HK-2 (cell line): ENCODE data around the gene RALGPS2.
"Not testable (repeated sequence)": the region's sequence is repeated elsewhere in the genome, so short reads cannot be mapped to it uniquely, and the experiment has no call there.

Experiments
- DNase-seq: peaks from one replicate; pipeline ENCODE4 v3.0.0-alpha.2; 2018; ENCODE audit not compliant: unreplicated experiment

Gene RALGPS2

GRCh38 chr1:178781533-178782330, 56.7 kb downstream of the RALGPS2 start:
- no peak for DNase-seq

- DNase-seq = no peak
Observed at GRCh38 chr1:178784131-178784536, 59.1 kb downstream of the RALGPS2 start.

- no peak for DNase-seq
Observed at GRCh38 chr1:178792394-178792793, 67.3 kb downstream of the RALGPS2 start.

DNA sequence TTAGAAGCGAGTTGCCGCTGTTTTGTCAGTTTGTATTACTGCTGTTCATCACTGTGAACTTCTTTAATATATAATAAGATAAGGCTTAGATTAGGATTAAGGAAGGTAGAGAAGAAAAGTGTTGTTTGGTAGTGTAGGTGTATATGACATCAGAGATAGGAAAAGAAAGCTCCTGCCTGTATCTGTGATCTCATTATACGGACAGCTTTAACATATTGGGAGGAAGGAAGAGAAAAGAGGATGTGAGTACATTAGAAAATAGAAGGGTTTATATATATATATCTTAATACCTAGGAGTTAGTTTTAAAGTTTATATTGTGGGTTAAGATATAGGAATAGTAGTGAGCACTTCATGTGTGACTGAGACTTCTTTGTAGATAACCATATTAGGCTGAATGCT, 71.0 kb downstream of the RALGPS2 start:
- DNase-seq = no peak

DNA sequence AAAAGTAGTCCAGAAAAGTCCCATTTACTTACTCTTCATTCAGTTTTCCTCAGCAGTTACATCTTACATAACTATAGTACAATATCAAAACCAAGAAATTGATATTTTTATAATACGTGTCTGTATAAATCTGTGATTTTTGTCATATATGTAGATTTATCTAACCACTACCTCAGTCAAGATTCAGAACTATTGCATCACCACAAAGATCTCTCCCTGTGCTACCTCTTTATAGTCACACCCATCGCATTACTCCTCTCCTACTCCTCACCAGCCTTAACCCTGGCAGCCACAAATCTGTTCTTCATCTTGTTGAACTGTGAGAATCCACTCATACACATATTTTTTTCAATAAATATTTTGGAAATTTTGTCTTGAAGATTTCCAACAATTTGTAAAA, 72.5 kb downstream of the RALGPS2 start:
- no peak for DNase-seq

- no peak for DNase-seq
Observed at GRCh38 chr1:178798232-178798861, 73.3 kb downstream of the RALGPS2 start.

GRCh38 chr1:178802873-178803272, 77.8 kb downstream of the RALGPS2 start:
- DNase-seq = no peak

- no peak for DNase-seq
Observed at GRCh38 chr1:178806665-178807300, 81.7 kb downstream of the RALGPS2 start.

DNA sequence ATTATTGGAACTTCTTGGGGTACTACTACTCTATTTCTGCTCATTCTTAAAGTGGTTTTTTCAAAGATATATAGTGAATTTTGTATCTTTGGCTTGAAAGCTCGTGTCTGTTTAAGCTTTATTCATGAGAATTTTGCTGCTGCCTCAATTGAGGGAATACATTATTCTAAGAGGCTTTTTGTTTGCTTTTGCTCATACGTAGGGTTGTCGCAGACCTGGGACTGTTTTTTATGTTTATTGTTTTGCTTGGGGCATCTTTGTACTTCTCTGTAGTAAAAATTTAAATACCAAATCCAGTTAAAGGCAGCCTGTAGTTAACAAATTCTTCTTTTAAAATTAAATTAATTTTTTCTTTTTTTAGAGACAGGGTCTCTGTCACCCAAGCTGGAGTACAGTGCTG, 83.5 kb downstream of the RALGPS2 start:
- no peak for DNase-seq

DNA sequence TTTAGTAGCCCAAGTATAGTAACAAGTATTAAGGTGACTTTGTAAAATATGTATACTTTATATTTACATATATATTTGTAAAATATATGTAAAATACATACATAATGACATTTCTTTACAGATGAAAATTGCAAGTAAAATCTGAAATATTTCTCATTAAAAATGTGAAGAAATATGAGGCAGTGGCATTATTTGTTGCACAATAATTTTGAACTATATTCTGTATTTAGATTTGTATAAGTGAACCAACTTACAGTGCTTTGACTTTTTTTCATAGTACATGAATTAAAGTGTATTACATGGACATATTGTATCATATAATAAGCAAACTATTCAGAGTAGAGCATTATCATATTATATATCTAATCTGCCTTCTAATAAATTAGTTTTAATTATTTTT, 85.5 kb downstream of the RALGPS2 start:
- DNase-seq = no peak

DNA sequence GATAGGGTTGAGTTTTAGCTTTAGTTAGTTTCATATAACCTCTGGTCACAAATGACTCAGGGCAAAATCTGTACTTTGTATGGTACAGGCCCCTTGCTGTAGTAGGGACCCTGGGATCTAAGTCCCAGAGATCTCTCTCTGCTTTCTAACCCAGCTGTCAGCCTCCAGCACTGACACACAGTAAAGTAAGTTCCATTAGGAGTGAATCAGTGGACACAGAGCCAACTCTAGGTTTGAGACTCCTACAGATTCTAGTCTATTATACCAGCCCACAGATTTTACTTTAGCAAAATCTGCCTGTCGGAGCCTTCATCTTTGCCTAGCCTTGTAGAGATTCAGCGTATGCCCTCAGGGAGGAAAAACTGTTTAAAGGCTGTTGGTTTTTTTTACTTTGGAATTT, 93.4 kb downstream of the RALGPS2 start:
- DNase-seq = no peak

DNA sequence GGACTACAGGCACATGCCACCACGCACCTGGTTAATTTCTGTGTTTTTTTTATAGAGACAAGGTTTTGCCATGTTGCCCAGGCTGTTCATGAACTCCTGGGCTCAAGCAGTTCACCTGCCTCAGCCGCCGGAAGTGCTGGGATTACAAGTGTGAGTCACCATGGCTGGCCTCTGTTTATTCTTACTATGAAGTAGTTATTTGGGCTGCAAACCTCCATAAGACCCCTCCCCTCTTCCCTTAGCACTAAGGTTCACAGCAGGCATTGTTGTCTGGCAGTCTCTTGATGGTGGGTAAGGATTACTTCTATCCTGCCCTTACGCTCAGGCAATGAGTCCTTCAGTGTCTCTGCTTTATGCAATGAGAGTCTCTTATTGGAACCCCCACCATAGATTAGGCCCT, 94.1 kb downstream of the RALGPS2 start:
- DNase-seq = no peak

DNA sequence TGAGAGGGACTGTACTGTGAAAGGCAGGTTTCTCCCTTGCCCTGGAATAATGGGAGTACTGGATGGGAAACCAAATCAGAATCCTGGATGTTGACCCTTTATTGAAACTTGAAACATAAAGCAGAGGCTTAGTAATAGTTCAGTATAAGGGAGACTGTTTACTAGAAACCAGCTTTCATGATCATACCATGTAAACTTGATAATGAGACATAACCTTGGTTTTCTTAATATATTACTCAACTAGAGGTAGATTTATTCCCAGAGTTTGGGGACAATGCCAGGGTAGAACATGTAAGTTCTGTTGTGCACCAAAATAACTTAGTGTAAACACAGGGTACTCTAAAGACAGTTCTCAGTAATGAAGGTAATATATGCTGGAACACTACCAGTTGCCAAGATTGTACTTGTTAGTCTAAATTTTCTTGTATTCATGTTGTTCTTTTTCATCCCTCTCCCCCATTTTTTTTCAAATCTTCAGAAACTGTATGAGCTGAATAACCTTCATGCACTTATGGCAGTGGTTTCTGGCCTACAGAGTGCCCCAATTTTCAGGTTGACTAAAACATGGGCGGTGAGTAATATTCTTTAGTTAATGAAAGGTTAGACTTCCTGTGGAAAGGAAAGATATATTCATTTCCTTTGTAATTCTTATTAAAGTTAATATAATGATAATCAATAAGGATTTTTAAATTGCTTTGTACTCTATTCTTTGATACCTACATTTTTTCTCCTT, 96.3 kb downstream of the RALGPS2 start:
- DNase-seq = no peak

- no peak for DNase-seq
Observed at GRCh38 chr1:178825167-178825566, 100.1 kb downstream of the RALGPS2 start.

GRCh38 chr1:178844436-178844835, 119.4 kb downstream of the RALGPS2 start:
- DNase-seq = no peak

- DNase-seq = no peak
Observed at GRCh38 chr1:178846306-178846705, 121.3 kb downstream of the RALGPS2 start.

DNA sequence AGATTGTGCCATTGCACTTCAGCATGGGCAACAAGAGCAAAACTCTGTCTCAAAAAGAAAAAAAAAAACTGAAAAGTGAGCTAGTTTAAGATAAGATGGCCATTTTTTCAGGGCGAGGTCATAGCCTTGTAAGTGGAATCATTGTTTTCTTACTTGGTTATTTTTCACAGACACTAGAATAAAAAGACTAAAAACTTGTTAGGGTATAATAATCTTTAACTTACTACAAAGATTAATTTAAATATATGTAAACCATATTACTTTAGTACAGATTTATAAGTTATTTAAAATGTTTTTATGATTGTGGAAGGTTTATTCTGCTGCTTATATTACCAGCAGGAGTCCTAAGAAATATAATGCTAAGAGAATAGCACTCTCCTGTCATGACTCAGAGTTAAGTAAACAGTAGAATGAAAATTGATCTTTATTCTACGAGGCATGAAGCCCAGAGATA, 122.4 kb downstream of the RALGPS2 start:
- DNase-seq = no peak

DNA sequence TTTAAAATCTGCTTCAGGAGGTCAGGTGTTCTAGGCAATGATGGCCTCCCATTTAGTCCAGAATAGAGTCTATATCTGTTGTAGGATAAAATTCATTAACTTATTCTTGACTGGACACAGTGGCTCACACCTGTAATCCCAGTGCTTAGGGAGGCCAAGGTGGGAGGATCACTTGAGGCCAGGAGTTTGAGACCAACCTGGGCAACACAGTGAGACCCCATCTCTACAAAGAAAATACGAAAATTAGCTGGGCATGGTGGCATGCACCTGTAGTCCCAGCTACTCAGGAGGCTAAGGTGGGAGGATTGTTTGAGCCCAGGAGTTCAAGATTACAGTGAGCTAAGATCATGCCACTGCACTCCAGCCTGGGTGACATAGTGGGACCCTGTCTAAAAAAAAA, 122.9 kb downstream of the RALGPS2 start:
- not testable (repeated sequence) for DNase-seq

DNA sequence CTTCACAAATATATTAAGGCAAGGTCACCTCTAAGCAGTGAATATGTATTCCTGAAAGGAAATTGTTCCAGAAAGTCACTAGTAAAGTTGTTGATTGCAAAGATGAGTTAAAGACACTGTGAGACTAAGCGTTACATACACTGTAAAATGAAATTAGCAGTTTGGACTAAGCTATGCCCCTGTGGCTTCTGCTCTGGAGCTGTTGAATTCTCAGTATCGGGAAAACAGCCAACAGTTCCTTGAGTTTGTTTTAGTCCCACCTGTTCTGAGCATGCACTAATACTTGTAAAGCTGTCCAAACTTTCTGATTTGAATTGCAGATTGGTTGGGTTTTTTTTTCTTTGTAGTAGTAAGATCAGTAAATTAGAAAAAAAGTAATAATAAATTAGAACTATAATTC, 124.9 kb downstream of the RALGPS2 start:
- DNase-seq = no peak

DNA sequence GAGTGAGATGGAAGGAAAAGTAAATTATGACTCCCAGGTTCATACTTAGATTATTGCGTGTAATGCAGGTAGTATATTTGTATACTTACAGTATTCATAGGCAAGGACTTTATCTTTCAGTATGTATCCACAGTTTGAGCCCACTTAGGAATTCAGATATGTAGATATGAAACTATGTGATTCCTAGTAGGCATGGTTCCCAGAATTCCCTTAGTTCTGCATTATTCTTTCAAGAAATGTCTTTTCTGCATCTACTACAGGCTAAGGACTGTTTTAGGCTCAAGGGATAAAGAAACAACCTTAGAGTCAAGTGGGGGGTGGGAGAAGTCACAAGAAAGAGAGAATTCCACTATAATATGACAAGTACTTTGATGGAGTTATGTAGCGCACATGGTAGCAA, 132.1 kb downstream of the RALGPS2 start:
- no peak for DNase-seq

DNA sequence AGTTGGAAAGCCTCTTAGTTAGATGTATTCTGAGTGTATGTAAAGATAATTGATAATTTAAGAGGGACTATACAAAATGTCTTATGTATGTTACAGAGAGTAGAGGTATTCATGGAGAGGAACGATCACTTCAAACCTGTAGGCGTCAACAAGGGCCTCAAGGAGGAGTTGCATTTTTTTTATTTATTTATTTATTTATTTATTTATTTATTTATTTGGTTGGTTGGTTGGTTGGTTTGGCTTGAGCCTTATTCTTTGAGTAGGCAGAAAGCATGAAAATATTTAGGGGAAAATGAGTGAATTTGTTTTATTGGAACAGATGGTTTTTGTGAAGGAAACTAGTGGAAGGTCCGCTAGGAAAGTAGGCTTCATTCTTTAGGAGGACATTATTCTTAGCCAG, 137.4 kb downstream of the RALGPS2 start:
- DNase-seq = no peak

GRCh38 chr1:178862864-178863263, 137.8 kb downstream of the RALGPS2 start:
- DNase-seq = no peak
